HG03575 (cell line): ENCODE results near the gene ARHGAP19.

Experiments
- ATAC-seq: cut with Tn5 transposase; IDR thresholded peaks from one replicate; pipeline ENCODE4 v1.9.1; 2021; ENCODE audit not compliant: unreplicated experiment, insufficient number of reproducible peaks, low FRiP score; ENCODE audit errors: extremely low read depth

ARHGAP19 gene

GRCh38 chr10:97325754-97326153 lies 33.3 kb upstream of the ARHGAP19 start:
- ATAC-seq, result no peak

- no peak for ATAC-seq
Observed at GRCh38 chr10:97323501-97323900, 31.1 kb upstream of the ARHGAP19 start.

GRCh38 chr10:97321804-97322190 lies 29.4 kb upstream of the ARHGAP19 start:
- ATAC-seq, result no peak

DNA sequence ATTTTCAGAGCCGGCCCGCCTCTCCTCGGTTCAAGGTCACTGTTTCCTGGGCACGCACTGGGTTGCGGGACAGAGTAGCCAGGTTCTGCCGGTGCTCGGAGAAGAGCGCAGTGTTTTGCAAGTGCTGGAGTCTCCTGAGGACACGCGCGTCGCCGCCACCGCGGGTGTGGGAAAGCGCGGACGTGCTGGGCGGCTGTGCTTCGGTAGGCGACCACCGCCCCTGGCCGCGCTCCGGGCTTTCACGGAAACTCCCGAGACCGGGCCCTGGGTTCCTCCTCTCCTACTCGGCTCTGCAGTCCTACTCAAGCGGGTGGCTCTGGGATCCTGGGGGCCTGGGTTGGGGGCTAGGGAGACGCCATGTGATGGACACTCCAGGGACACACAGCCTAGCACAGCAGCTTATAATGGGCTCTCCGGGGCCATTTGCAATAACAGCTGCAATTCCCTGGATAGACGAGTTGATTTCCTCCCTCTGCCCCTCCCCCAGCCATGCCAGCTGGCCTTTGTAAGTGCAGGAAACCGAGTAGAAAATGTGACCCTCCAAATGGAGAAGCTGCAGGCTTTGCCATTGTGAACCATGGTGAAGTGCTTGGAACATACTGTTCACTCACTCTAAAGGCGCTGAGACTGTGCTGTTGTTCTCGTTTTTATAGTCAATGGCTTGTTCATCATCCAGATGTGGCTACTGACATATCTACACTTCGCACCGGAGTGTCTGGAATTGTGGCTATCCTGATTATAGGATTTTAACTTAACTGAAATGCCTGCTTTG lies 28.8 kb upstream of the ARHGAP19 start:
- ATAC-seq, result no peak

DNA sequence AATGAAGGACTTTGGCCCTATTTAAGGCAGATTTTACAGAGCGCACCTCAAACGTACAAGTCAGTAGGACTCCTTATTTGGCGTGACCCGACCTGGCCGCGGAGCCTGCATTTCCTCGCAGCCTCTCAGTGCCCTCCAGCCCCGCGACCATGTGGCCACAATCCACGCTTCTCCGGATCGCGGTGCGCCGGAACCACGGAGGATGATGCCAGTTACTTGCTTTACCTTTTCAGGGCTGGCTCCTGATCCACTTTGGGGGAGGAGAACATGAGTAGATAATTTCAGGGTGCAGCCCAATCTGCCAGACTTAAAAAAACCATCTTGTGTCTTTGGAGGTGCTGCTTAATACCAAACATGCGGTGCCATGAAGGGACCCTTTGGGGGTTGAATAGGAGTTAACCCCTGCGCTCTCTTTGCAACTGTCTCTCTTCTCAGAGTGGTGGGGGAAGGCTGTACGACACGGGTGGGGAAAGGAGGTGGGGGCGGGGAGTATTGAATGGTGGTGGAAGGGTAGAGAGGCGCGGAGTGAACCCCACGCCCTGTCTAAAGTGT lies 28.1 kb upstream of the ARHGAP19 start:
- no peak for ATAC-seq

- ATAC-seq, result no peak
Observed at GRCh38 chr10:97319671-97320479, 27.4 kb upstream of the ARHGAP19 start.

- ATAC-seq, result no peak
Observed at GRCh38 chr10:97318772-97319651, 26.6 kb upstream of the ARHGAP19 start, which contains the start of gene FRAT1. FRAT1 (plus strand) TSS chr10:97319271; CDS start chr10:97319454, 183 bp downstream.

DNA sequence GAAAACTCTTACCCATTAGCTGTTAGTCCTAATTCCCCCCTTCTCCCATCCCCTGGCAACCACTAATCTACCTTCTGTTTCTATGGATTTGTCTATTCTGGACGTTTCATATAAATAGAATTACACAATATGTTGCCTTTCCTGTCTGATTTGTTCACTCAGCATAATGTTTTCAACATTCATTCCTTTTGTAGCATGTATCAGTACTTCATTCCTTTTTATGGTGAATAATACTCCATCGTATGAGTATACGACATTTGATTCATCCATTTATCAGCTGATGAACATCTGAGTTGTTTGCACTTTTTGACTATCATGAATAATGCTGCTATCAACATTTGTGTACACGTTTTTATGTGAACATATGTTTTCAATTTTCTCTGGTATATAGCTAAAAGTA lies 22.2 kb upstream of the ARHGAP19 start:
- ATAC-seq, result no peak

- no peak for ATAC-seq
Observed at GRCh38 chr10:97312897-97313296, 20.5 kb upstream of the ARHGAP19 start.

DNA sequence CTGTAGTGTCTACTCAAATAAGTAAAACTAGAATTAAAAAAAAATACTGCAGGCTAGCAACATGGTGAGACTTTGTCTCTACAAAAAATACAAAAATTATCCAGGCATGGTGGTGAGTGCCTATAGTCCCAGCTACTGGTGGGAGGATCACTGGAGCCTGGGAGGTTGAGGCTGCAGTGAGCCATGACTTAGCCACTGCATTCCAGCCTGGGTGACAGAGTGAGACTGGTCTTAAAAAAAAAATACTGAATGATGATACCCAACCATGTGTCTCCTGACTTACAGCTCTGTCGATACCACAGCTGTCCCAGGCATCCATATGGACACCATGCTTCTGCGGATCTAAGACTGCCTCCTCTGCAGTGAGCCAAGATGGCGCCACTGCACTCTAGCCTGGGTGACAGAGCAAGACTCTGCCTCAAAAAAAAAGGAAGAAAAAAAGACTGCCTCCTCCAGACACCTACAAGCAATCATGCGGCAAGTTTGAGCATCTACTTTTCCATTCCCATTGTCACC lies 18.7 kb upstream of the ARHGAP19 start:
- ATAC-seq, result no peak

- no peak for ATAC-seq
Observed at GRCh38 chr10:97307866-97308780, 15.7 kb upstream of the ARHGAP19 start.

- ATAC-seq, result no peak
Observed at GRCh38 chr10:97307441-97307840, 15.0 kb upstream of the ARHGAP19 start.

- no peak for ATAC-seq
Observed at GRCh38 chr10:97302088-97302791, 9.8 kb upstream of the ARHGAP19 start.

GRCh38 chr10:97300980-97301379 lies 8.5 kb upstream of the ARHGAP19 start:
- no peak for ATAC-seq

- no peak for ATAC-seq
Observed at GRCh38 chr10:97298223-97298571, 5.8 kb upstream of the ARHGAP19 start.

- ATAC-seq, result no peak
Observed at GRCh38 chr10:97297556-97298222, 5.3 kb upstream of the ARHGAP19 start.

- no peak for ATAC-seq
Observed at GRCh38 chr10:97292862-97293198, 393 bp upstream of the ARHGAP19 start.
